ENCODE measurements around the gene TAGLN.

TAGLN gene

GRCh38 chr11:117210620-117211019 lies 11.4 kb downstream of the TAGLN start:
- Mint-ChIP-seq H3K9me3 (no peaks in the 10 kb centered on the region), H3K27ac (no peak overlapping the region), H3K27me3 (no peaks in the 10 kb centered on the region), H3K4me3 (no peak overlapping the region), H3K4me1 (no peaks in the 10 kb centered on the region), H3K36me3 (ENCODE audit: low read depth) (peaks cover 30% of the 10 kb centered on the region)
- no peak for DNase-seq
- ATAC-seq = no peak

GRCh38 chr11:117212697-117213355 lies 13.7 kb downstream of the TAGLN start:
- no peaks in the 10 kb centered on the region for H3K27me3 Mint-ChIP-seq
- peaks cover 45% of the 10 kb centered on the region for H3K36me3 Mint-ChIP-seq (ENCODE audit: low read depth)
- no peak overlapping the region for H3K4me3 Mint-ChIP-seq
- H3K4me1 Mint-ChIP-seq = peaks cover 2% of the 10 kb centered on the region
- no peak for DNase-seq
- no peak overlapping the region for H3K27ac Mint-ChIP-seq
- no peaks in the 10 kb centered on the region for H3K9me3 Mint-ChIP-seq
- no peak for ATAC-seq

GRCh38 chr11:117214404-117215110 lies 15.4 kb downstream of the TAGLN start:
- no peaks in the 10 kb centered on the region for H3K27me3 Mint-ChIP-seq
- peaks cover 2% of the 10 kb centered on the region for H3K4me1 Mint-ChIP-seq
- no peak overlapping the region for H3K27ac Mint-ChIP-seq
- H3K36me3 Mint-ChIP-seq (ENCODE audit: low read depth) = peaks cover 60% of the 10 kb centered on the region
- H3K9me3 Mint-ChIP-seq = no peaks in the 10 kb centered on the region
- H3K4me3 Mint-ChIP-seq = no peak overlapping the region
- ATAC-seq (no peak), DNase-seq (no peak)

DNA sequence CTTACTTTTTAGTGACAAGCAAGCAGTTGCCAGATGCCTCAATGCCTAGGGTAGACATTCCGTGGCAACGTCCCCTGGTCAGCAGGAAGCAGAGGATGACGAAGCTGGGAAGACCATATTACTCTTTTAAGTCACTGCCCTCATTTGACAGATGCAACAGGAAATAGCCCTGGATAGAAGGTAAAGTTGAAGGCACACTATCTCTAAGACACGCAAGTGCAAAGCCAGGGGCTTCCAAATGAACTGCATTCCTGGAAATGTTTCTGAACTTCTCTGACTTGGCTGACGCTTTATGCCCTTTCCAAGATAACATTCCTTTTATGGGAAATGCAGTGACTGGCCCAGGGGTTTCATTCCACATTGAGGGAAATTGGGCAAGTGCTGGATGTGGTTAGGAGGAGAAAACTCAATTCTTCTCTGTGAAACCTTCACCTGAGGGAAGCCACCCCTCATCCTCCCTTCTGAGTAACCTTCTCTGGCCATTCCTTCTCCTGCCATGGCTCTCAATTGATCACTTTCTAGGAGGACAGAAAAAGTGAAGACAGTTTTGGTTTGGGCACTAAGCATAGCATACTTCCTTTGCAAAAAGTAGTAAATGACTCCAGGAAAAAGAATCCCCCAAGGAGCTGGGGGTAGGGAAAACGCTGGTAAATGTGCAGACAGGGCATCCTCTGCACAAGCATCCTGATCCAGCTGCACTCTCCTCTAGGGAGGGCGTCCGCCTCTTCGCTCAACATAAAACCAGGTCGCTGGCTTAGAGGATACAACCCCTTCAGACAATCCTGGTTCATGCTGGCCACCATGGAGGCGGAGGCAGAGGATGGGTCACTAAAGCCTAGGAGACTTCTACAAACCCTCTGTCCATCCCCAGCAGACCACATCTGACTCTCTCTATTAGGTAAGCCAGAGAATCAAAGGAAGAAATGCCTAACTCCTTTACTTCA lies 18.2 kb downstream of the TAGLN start:
- no peaks in the 10 kb centered on the region for H3K27me3 Mint-ChIP-seq
- H3K9me3 Mint-ChIP-seq = no peaks in the 10 kb centered on the region
- peaks cover 69% of the 10 kb centered on the region for H3K36me3 Mint-ChIP-seq (ENCODE audit: low read depth)
- H3K4me3 Mint-ChIP-seq = no peak overlapping the region
- DNase-seq (no peak), ATAC-seq (no peak)
- H3K27ac Mint-ChIP-seq = no peak overlapping the region
- peaks cover 2% of the 10 kb centered on the region for H3K4me1 Mint-ChIP-seq

GRCh38 chr11:117218133-117218915 lies 19.2 kb downstream of the TAGLN start:
- H3K36me3 Mint-ChIP-seq (ENCODE audit: low read depth) = peaks cover 66% of the 10 kb centered on the region
- no peaks in the 10 kb centered on the region for H3K27me3 Mint-ChIP-seq
- peaks cover 2% of the 10 kb centered on the region for H3K4me1 Mint-ChIP-seq
- H3K9me3 Mint-ChIP-seq = no peaks in the 10 kb centered on the region
- DNase-seq (no peak), ATAC-seq (no peak)
- no peak overlapping the region for H3K4me3 Mint-ChIP-seq
- H3K27ac Mint-ChIP-seq = no peak overlapping the region

DNA sequence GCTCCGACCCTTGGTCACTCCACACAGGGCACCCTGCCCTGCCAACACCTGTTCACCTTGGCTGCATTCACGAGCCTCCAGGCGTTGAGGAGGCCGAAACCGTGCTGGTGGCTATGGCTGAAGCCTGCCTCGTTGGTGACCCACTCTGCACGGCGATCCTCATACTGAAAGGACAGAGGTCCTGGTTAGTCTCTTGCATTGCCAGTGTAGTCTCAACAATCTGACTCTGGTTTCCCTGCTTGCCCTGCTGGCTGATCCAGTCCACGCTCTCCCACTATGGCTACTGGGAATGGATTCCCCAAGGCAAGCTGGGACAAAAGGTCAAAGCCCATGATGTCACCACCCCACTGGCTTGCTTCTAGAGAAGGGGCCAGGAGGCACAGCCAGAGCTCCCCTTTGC lies 19.8 kb downstream of the TAGLN start:
- Mint-ChIP-seq H3K9me3 (no peaks in the 10 kb centered on the region), H3K4me1 (peaks cover 2% of the 10 kb centered on the region), H3K27me3 (no peaks in the 10 kb centered on the region), H3K4me3 (no peak overlapping the region), H3K36me3 (ENCODE audit: low read depth) (peaks cover 67% of the 10 kb centered on the region), H3K27ac (no peak overlapping the region)
- ATAC-seq = no peak
- DNase-seq = no peak

DNA sequence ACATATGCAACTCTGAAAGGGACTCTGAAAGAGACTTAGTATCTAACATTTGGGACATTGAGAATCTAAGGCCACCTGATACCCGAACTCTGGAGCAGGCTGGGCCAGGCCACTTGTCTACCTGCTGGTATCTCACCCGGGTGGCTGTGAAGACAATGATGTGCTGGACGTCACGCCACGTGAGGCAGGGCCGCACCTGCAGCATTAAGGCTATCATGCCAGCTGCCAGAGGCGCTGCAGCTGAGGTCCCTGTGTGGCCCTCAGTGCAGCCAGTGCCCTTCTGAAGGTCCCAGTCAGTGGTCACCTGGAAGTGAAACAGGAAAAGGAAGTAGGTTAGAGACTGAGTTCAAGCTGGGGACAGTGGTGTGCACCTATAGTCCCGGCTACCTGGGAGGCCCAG lies 20.3 kb downstream of the TAGLN start:
- Mint-ChIP-seq H3K27me3 (no peaks in the 10 kb centered on the region), H3K4me1 (peaks cover 2% of the 10 kb centered on the region), H3K36me3 (ENCODE audit: low read depth) (peaks cover 65% of the 10 kb centered on the region), H3K4me3 (no peak overlapping the region), H3K27ac (no peak overlapping the region), H3K9me3 (no peaks in the 10 kb centered on the region)
- DNase-seq = no peak
- ATAC-seq = no peak

- DNase-seq (no peak), ATAC-seq (no peak)
- H3K27ac Mint-ChIP-seq = no peak overlapping the region
- H3K27me3 Mint-ChIP-seq = no peaks in the 10 kb centered on the region
- peaks cover 2% of the 10 kb centered on the region for H3K4me1 Mint-ChIP-seq
- H3K36me3 Mint-ChIP-seq (ENCODE audit: low read depth) = peaks cover 66% of the 10 kb centered on the region
- no peak overlapping the region for H3K4me3 Mint-ChIP-seq
- no peaks in the 10 kb centered on the region for H3K9me3 Mint-ChIP-seq
These were observed 20.8 kb downstream of the TAGLN start for GRCh38 chr11:117219995-117220394.

- Mint-ChIP-seq H3K27me3 (no peaks in the 10 kb centered on the region), H3K27ac (no peak overlapping the region), H3K36me3 (ENCODE audit: low read depth) (peaks cover 71% of the 10 kb centered on the region), H3K9me3 (no peaks in the 10 kb centered on the region), H3K4me1 (peaks cover 2% of the 10 kb centered on the region), H3K4me3 (no peak overlapping the region)
- DNase-seq (no peak), ATAC-seq (no peak)
These were observed 21.4 kb downstream of the TAGLN start for GRCh38 chr11:117220568-117220967.

- peaks cover 67% of the 10 kb centered on the region for H3K36me3 Mint-ChIP-seq (ENCODE audit: low read depth)
- DNase-seq (no peak), ATAC-seq (no peak)
- no peak overlapping the region for H3K4me3 Mint-ChIP-seq
- H3K27ac Mint-ChIP-seq = no peak overlapping the region
- peaks cover 2% of the 10 kb centered on the region for H3K4me1 Mint-ChIP-seq
- no peaks in the 10 kb centered on the region for H3K9me3 Mint-ChIP-seq
- H3K27me3 Mint-ChIP-seq = no peaks in the 10 kb centered on the region
These were observed 22.0 kb downstream of the TAGLN start for GRCh38 chr11:117220999-117221774.

- ATAC-seq (no peak), DNase-seq (no peak)
- Mint-ChIP-seq H3K4me1 (peaks cover 6% of the 10 kb centered on the region), H3K36me3 (ENCODE audit: low read depth) (peaks cover 69% of the 10 kb centered on the region), H3K4me3 (no peak overlapping the region), H3K27ac (no peak overlapping the region), H3K27me3 (no peaks in the 10 kb centered on the region), H3K9me3 (no peaks in the 10 kb centered on the region)
These were observed 22.8 kb downstream of the TAGLN start for GRCh38 chr11:117221775-117222517.

GRCh38 chr11:117222991-117223740 lies 24.0 kb downstream of the TAGLN start:
- Mint-ChIP-seq H3K4me3 (no peak overlapping the region), H3K27ac (no peak overlapping the region), H3K9me3 (no peaks in the 10 kb centered on the region), H3K36me3 (ENCODE audit: low read depth) (peaks cover 64% of the 10 kb centered on the region), H3K27me3 (no peaks in the 10 kb centered on the region), H3K4me1 (peaks cover 6% of the 10 kb centered on the region)
- no peak for ATAC-seq
- DNase-seq = no peak

Data from activated naive CD8-positive, alpha-beta T cell treated with anti-CD3 and anti-CD28 coated beads, Interleukin-2, amount 50 U/mL, for 24 hours (primary cell).